ENCODE data around the gene AP1S3. TPM values are rescaled to one million over a fixed set of nuclear protein-coding genes. Genes with fewer than 3 reads are reported as not detected.

AP1S3 gene
- total RNA-seq, 2 donors from 2014 or later = 2.0 to 8.3 TPM

GRCh38 chr2:223801736-223802135 is 35.6 kb downstream of the AP1S3 start:
- WGBS, 2 donors = 56 to 58% methylated on average over 5 of the region's 5 CpGs
- Histone ChIP-seq H3K27ac (no peak overlapping the region), H3K4me3 (no peak overlapping the region), H3K36me3 (replicated peaks in 1 of 2; ENCODE audit: insufficient read depth in 1 of 2, low read depth in 2 of 2) (no peaks in the 10 kb centered on the region), H3K27me3 (no peaks in the 10 kb centered on the region), H3K9me3 (no peaks in the 10 kb centered on the region), H3K4me1 (peaks cover 19% of the 10 kb centered on the region)
- intact Hi-C loops (cut with DNase I) = no loop called here
- DNase-seq = no peak
- no peak for TF ChIP-seq POLR2A (IDR thresholded peaks at IDR 0.05)
- TF ChIP-seq, protein P1, sequence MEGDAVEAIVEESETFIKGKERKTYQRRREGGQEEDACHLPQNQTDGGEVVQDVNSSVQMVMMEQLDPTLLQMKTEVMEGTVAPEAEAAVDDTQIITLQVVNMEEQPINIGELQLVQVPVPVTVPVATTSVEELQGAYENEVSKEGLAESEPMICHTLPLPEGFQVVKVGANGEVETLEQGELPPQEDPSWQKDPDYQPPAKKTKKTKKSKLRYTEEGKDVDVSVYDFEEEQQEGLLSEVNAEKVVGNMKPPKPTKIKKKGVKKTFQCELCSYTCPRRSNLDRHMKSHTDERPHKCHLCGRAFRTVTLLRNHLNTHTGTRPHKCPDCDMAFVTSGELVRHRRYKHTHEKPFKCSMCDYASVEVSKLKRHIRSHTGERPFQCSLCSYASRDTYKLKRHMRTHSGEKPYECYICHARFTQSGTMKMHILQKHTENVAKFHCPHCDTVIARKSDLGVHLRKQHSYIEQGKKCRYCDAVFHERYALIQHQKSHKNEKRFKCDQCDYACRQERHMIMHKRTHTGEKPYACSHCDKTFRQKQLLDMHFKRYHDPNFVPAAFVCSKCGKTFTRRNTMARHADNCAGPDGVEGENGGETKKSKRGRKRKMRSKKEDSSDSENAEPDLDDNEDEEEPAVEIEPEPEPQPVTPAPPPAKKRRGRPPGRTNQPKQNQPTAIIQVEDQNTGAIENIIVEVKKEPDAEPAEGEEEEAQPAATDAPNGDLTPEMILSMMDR (IDR thresholded peaks at IDR 0.05) = no peak
- no peak for ATAC-seq

- no peaks in the 10 kb centered on the region for H3K9me3 ChIP-seq
- H3K4me3 ChIP-seq = no peak overlapping the region
- H3K36me3 ChIP-seq (replicated peaks in 1 of 2; ENCODE audit: insufficient read depth in 1 of 2, low read depth in 2 of 2) = no peaks in the 10 kb centered on the region
- DNase-seq (no peak), ATAC-seq (no peak)
- intact Hi-C loops (cut with DNase I) = no loop called here
- H3K27ac ChIP-seq = no peak overlapping the region
- H3K4me1 ChIP-seq = peaks cover 19% of the 10 kb centered on the region
- 89 to 94% methylated on average over 4 of the region's 4 CpGs for WGBS, 2 donors
- H3K27me3 ChIP-seq = no peaks in the 10 kb centered on the region
- TF ChIP-seq POLR2A (IDR thresholded peaks at IDR 0.05) = no peak
- TF ChIP-seq, protein P1 (IDR thresholded peaks at IDR 0.05) = no peak
These were observed 36.5 kb downstream of the AP1S3 start for GRCh38 chr2:223800908-223801307.

DNA sequence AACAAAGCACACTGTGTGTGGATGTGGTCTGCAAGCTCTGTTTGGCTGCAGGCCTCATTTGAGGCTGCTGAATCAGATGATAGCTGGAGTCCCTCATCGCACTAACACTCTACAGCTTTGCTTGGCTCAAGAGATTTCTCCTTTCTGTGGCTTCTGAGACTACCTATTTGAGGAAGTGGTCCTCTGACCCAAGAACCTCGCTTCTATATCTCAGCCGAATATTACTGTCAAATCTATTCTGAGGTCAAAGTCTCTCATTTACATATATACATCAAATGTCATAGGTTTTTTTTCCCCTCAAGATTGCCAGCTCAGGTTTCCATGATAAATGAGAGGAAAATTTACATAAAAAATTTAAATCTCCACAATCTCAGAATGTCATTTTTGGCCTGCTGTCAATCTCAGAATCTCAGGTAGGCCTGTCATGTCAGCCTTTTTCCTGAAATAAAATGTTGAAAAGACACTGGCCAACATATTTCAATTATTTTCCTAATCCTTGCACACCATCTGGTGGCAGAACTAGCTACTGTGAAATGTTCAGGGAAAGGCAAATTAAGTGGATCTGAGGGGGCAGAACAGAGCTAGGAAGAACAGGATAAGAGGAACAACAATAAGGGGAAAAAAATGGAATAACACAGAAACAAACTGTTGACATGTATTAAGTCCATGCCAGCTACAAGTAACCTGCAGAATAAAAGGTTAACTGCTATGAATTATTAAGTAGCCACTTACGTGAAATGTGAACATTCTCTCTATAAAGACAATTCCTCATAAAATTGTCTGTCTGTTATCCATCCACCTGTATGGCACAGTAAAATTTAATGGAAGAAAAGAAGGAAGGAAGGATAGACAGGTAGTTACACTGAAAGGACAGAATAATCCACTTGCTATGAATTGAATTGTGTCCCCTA is 39.3 kb downstream of the AP1S3 start:
- ATAC-seq = no peak
- Histone ChIP-seq H3K9me3 (no peaks in the 10 kb centered on the region), H3K4me3 (no peak overlapping the region), H3K27me3 (no peaks in the 10 kb centered on the region), H3K27ac (peak overlapping the region in 1 of 4 donors; percentile 46), H3K4me1 (peaks cover 24% of the 10 kb centered on the region), H3K36me3 (replicated peaks in 1 of 2; ENCODE audit: insufficient read depth in 1 of 2, low read depth in 2 of 2) (no peaks in the 10 kb centered on the region)
- DNase-seq = peak in 1 of 4 donors; percentile 11
- WGBS, 2 donors = 59 to 74% methylated on average over 4 of the region's 4 CpGs
- no peak for TF ChIP-seq POLR2A (IDR thresholded peaks at IDR 0.05)
- TF ChIP-seq, protein P1 (IDR thresholded peaks at IDR 0.05) = peak in 6 of 7 experiments; percentile 24 to 68 (median 61)
- intact Hi-C loops (cut with DNase I) = no loop called here

DNA sequence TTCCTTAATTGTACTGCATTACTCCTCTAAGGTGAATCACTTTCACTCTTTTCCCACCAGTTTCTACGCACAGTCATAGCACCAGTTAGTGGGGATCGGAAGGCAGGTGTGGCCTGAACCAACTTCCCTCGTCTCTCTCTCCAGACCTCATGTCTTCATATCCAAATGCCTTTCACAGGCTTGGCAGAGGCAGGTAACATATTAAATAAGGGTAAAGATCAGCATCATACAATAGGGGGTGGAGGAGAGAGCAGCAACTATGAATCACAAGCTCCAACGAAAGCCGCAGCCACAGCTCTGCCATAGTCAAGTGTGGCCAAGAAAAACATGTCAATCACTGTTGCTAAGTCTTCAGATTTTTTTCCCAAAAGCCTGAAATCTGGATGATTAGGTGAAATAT is 40.3 kb downstream of the AP1S3 start:
- ATAC-seq (no peak), DNase-seq (peak in 1 of 4 donors; percentile 17)
- Histone ChIP-seq H3K36me3 (replicated peaks in 1 of 2; ENCODE audit: insufficient read depth in 1 of 2, low read depth in 2 of 2) (no peaks in the 10 kb centered on the region), H3K4me1 (peaks cover 24% of the 10 kb centered on the region), H3K4me3 (no peak overlapping the region), H3K9me3 (no peaks in the 10 kb centered on the region), H3K27ac (no peak overlapping the region), H3K27me3 (no peaks in the 10 kb centered on the region)
- no peak for TF ChIP-seq POLR2A (IDR thresholded peaks at IDR 0.05)
- TF ChIP-seq, protein P1 (IDR thresholded peaks at IDR 0.05) = no peak
- 64 to 72% methylated on average over 5 of the region's 5 CpGs for WGBS, 2 donors
- intact Hi-C loops (cut with DNase I) = no loop called here
